ENCODE data around the gene PPIF. TPM values are rescaled to one million over a fixed set of nuclear protein-coding genes. Genes with fewer than 3 reads are reported as not detected.

Gene PPIF
- total and polyA plus RNA-seq, 2 of the 4 experiments (the other 2 are of a cell fraction), result 29.2 to 130 TPM

GRCh38 chr10:79348640-79348988, 1.3 kb downstream of the PPIF start:
- CTCF ChIA-PET, result no interaction called here
- 0 out of 2 replicates have a peak overlapping the region, but pooled peaks have one; percentile 17 for H3K18ac ChIP-seq (ENCODE audit: low read depth, low read length)
- intact Hi-C loops (cut with micrococcal nuclease) (no loop called here), in situ Hi-C loops (cut with MboI; ENCODE audit: low sequenced_read_pairs) (no loop called here), dilution Hi-C loops (cut with HindIII; ENCODE audit: low sequenced_read_pairs, unreplicated experiment) (no loop called here)
- no peaks in the 10 kb centered on the region for H3K27me3 ChIP-seq (ENCODE audit: control insufficient read depth, insufficient read depth, low read length)
- H3K4me2 ChIP-seq (ENCODE audit: low read depth, low read length), result peak overlapping the region; percentile 97
- TF ChIP-seq SMC3 (IDR thresholded peaks at IDR 0.05; ENCODE audit: low read depth, low read length), result no peak
- no peak for TF ChIP-seq RFX5 (IDR thresholded peaks at IDR 0.05; ENCODE audit: low read depth, low read length)
- no peak for TF ChIP-seq NFE2L2 (IDR thresholded peaks at IDR 0.05; ENCODE audit: low read depth, low read length)
- TF ChIP-seq MXI1 (IDR thresholded peaks at IDR 0.05; ENCODE audit: borderline replicate concordance, low read depth, low read length), result no peak
- no peak for TF ChIP-seq USF2 (IDR thresholded peaks at IDR 0.05; ENCODE audit: low read depth, low read length)
- TF ChIP-seq RAD21 (IDR thresholded peaks at IDR 0.05; ENCODE audit: low read length), result no peak
- no peak for TF ChIP-seq POLR2A (IDR thresholded peaks at IDR 0.05; ENCODE audit: low read depth, low read length)
- no peak for TF ChIP-seq BHLHE40 (IDR thresholded peaks at IDR 0.05; ENCODE audit: low read depth, low read length)
- TF ChIP-seq CEBPB (IDR thresholded peaks at IDR 0.05; ENCODE audit: low read depth, low read length), result no peak
- TF ChIP-seq MAZ (IDR thresholded peaks at IDR 0.05; ENCODE audit: borderline replicate concordance, low read depth, low read length), result no peak
- H2AK5ac ChIP-seq (ENCODE audit: low read depth, low read length), result peak overlapping the region; percentile 82; the same call in 1 of the 2 replicates
- H2AK9ac ChIP-seq (replicated peaks; ENCODE audit: low read depth, low read length, poor library complexity), result peak overlapping the region; percentile 95
- H3K4me3 ChIP-seq (ENCODE audit: insufficient read depth, low read depth, low read length), result peak overlapping the region; percentile 90
- H2BK5ac ChIP-seq (ENCODE audit: low read depth, low read length, poor library complexity, severe bottlenecking), result peak overlapping the region; percentile 59
- peaks cover 42% of the 10 kb centered on the region for H3K36me3 ChIP-seq (ENCODE audit: control insufficient read depth, insufficient read depth, low read length)
- no peak overlapping the region for H2AFZ ChIP-seq (replicated peaks; ENCODE audit: low read length, poor library complexity)
- peaks cover 15% of the 10 kb centered on the region for H3K4me1 ChIP-seq (ENCODE audit: control insufficient read depth, insufficient read depth, low read length)
- H3K14ac ChIP-seq (replicated peaks; ENCODE audit: low read depth, low read length), result peak overlapping the region; percentile 94
- BruUV-seq (replicated peaks), result no TSS peak
- peaks cover 20% of the 10 kb centered on the region for H3K9me1 ChIP-seq (ENCODE audit: insufficient read depth, low read length)
- H4K20me1 ChIP-seq (ENCODE audit: insufficient read depth, low read length), result peaks cover 45% of the 10 kb centered on the region
- no peak for ATAC-seq (ENCODE audit: low read depth)
- no peak for DNase-seq
- H3K9ac ChIP-seq (ENCODE audit: low read depth, low read length), result peak overlapping the region; percentile 90
- peak overlapping the region; percentile 79 for H3K4ac ChIP-seq (ENCODE audit: low read depth, low read length)
- H3K79me1 ChIP-seq (ENCODE audit: low read depth in 1 of 2, low read length in 2 of 2), result peaks cover 30 to 47% of the 10 kb centered on the region in 2 experiments
- H3K9me3 ChIP-seq (ENCODE audit: control insufficient read depth, insufficient read depth, low read length), result no peaks in the 10 kb centered on the region
- peak overlapping the region; percentile 89 for H3K23ac ChIP-seq (ENCODE audit: low read depth, low read length)
- POLR2A ChIA-PET (ENCODE audit: unreplicated experiment), result no interaction called here
- H3K56ac ChIP-seq (ENCODE audit: extremely low read depth, insufficient read depth, low read length), result no peak overlapping the region
- H4K5ac ChIP-seq (ENCODE audit: low read depth, low read length), result peak overlapping the region; percentile 64; the same call in 1 of the 2 replicates
- 0 out of 3 replicates have a peak overlapping the region, but pooled peaks have one; percentile 0 for H2BK15ac ChIP-seq (ENCODE audit: low read depth, low read length)
- H4K91ac ChIP-seq (ENCODE audit: insufficient read depth, low read depth, low read length), result peak overlapping the region; percentile 54
- peak overlapping the region; percentile 70 for H3K27ac ChIP-seq (ENCODE audit: insufficient read depth, low read length)
- 80% methylated on average over 1 of the region's 3 CpGs; no CpG with 5 or more reads in 1 of the 2 experiments for whole genome bisulfite sequencing, 2 experiments (ENCODE audit: extremely low coverage in 2 of 2, insufficient read length in 1 of 2)
- no peak overlapping the region for H2BK120ac ChIP-seq (ENCODE audit: low read depth, low read length)
- peak overlapping the region; percentile 71 to 87; a peak in 2 of 4 replicates for H4K8ac ChIP-seq (ENCODE audit: low read depth in 2 of 2, low read length in 2 of 2)
- H2BK20ac ChIP-seq (ENCODE audit: low read depth, low read length), result no peak overlapping the region
